IMR-90 (cell line): ENCODE data around the gene PLPP7.

Experiments used
- CEBPB ChIP-seq: IDR thresholded peaks from 2 replicates; pipeline ENCODE4 v1.6.1; 2012; ENCODE audit warnings: low read depth, low read length, improper control_type of control experiment
- FOS ChIP-seq: fragments of 150-350 bp; IDR thresholded peaks from 2 replicates; pipeline ENCODE4 v1.6.1; 2016; ENCODE audit warnings: low read depth, low read length
- POLR2A ChIP-seq: IDR thresholded peaks from 2 replicates; pipeline ENCODE4 v1.6.1; 2012; ENCODE audit warnings: mild to moderate bottlenecking, low read depth, low read length
- RCOR1 ChIP-seq: IDR thresholded peaks from 2 replicates; pipeline ENCODE4 v1.6.1; 2012; ENCODE audit warnings: mild to moderate bottlenecking, low read length, improper control_type of control experiment; ENCODE audit not compliant: insufficient replicate concordance
- TF ChIP-seq, protein P1 (sequence below): conservative IDR thresholded peaks from 2 replicates; pipeline ENCODE4 v1.5.1; 2012; ENCODE audit warnings: mild to moderate bottlenecking, low read depth, low read length, improper control_type of control experiment
- TF ChIP-seq, protein P2 (sequence below): fragments of 150-350 bp; IDR thresholded peaks from 2 replicates; pipeline ENCODE4 v1.6.1; 2017; ENCODE audit warnings: mild to moderate bottlenecking, antibody characterized with exemption, low read length, low read depth

DNA sequence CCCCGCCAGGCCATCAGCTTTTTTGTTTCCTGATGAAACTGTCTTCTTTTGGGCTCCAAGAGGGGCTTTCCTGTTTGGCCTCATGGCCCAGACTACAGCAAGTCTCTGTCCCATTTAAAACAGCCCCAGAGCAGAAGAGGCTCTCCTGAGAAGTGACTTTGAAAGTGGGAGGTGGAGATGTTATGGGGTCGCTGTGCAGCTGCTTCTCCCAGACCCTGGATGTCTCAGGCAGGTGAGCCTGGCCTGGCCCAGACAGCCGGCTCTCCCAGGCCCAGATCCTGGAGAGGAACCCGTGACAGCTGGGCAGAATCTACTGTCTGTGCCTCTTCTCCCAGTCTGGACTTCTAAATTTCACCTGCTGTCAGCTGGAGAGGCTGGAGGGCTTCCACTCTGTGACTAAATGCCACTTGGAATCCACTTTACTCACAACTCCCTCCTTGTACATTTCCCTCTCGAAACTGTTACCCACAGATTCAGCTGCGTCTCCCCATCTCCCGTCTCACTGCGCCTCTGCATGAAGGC, 33.8 kb upstream of the PLPP7 start:
- TF ChIP-seq, protein P1, sequence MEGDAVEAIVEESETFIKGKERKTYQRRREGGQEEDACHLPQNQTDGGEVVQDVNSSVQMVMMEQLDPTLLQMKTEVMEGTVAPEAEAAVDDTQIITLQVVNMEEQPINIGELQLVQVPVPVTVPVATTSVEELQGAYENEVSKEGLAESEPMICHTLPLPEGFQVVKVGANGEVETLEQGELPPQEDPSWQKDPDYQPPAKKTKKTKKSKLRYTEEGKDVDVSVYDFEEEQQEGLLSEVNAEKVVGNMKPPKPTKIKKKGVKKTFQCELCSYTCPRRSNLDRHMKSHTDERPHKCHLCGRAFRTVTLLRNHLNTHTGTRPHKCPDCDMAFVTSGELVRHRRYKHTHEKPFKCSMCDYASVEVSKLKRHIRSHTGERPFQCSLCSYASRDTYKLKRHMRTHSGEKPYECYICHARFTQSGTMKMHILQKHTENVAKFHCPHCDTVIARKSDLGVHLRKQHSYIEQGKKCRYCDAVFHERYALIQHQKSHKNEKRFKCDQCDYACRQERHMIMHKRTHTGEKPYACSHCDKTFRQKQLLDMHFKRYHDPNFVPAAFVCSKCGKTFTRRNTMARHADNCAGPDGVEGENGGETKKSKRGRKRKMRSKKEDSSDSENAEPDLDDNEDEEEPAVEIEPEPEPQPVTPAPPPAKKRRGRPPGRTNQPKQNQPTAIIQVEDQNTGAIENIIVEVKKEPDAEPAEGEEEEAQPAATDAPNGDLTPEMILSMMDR, result no peak
- TF ChIP-seq POLR2A (no peak), FOS (no peak), CEBPB (no peak), RCOR1 (no peak)
- TF ChIP-seq, protein P2, sequence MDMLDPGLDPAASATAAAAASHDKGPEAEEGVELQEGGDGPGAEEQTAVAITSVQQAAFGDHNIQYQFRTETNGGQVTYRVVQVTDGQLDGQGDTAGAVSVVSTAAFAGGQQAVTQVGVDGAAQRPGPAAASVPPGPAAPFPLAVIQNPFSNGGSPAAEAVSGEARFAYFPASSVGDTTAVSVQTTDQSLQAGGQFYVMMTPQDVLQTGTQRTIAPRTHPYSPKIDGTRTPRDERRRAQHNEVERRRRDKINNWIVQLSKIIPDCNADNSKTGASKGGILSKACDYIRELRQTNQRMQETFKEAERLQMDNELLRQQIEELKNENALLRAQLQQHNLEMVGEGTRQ, result no peak
